HG03575 (cell line): ENCODE measurements around the gene NOP53.
"Not testable (repeated sequence)": the region's sequence is repeated elsewhere in the genome, so short reads cannot be mapped to it uniquely, and the experiment has no call there.

ENCODE experiments used
- ATAC-seq: cut with Tn5 transposase; IDR thresholded peaks from one replicate; pipeline ENCODE4 v1.9.1; 2021; ENCODE audit not compliant: unreplicated experiment, insufficient number of reproducible peaks, low FRiP score; ENCODE audit errors: extremely low read depth

NOP53 gene

GRCh38 chr19:47714855-47715254 is 30.5 kb upstream of the NOP53 start:
- ATAC-seq: not testable (repeated sequence)

- ATAC-seq: no peak
Observed at GRCh38 chr19:47716270-47716937, 28.9 kb upstream of the NOP53 start.

GRCh38 chr19:47718415-47719046 is 26.8 kb upstream of the NOP53 start:
- not testable (repeated sequence) for ATAC-seq

GRCh38 chr19:47719047-47719859 is 26.1 kb upstream of the NOP53 start:
- ATAC-seq: no peak

DNA sequence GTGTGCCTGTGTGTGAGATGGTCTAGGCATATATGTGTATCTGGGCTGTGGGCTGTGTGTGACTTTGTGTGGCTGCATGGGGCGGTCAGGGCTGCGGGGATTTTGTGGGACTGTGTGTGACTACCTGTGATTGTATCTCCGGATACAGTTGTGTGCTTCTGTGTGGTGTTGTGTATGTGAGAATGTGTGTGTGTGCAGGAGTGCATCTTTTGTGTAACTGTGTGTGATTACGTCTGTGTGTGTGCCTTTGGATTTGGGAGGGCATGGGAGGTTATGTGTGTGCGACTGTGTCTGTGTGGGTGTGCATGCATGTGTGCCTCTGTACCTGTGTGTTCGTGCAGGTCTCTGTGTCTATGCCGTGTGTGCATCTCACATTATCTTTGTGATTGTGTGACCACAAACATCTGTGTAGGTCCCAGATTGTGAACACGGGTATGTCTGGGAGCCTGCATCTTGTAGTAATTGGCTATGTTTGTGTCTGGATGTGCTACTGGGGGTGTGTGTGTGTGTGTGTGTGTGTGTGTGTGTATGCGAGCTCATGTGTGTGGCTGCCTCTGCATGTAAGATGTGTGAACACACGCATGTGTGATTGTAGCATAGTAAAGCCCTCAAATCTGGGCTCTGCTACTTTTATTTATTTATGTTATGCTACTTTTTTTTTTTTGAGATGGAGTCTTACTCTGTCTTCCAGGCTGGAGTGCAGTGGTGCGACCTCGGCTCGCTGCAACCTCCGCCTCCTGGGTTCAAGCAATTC is 24.5 kb upstream of the NOP53 start:
- no peak for ATAC-seq

DNA sequence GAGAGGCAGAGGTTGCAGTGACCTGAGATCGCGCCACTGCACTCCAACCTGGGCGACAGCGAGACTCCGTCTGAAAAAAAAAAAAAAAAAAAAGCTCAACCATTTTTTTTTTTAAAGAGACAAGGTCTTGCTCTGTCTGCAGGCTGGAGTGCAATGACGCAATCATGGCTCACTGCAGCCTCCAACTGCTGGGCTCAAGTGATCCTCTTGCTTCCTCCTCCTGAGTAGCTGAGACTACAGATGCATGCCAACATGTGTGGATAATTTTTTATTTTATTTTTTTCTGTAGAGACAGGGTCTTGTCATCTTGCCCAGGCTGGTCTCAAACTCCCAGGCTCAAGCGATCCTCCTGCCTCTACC is 21.8 kb upstream of the NOP53 start:
- no peak for ATAC-seq

GRCh38 chr19:47725759-47726401 is 19.5 kb upstream of the NOP53 start:
- no peak for ATAC-seq

DNA sequence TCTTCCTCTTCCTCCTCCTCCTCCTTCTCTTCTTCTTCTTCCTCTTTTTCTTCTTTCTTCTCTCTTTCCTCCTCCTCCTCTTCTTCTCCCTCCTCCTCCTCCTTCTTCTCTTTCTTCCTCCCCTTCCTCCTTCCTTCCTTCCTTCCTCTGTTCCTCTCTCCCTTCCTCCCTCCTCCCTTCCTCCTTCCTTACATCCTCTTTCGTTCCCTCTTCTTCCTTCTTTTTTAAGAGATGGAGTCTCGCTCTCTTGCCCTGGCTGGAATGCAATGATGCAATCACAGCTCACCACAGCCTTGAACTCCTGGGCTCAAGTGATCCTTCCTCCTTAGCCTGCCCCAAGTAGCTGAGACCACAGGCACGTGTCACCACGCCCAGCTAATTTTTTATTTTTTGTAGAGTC is 18.9 kb upstream of the NOP53 start:
- no peak for ATAC-seq

DNA sequence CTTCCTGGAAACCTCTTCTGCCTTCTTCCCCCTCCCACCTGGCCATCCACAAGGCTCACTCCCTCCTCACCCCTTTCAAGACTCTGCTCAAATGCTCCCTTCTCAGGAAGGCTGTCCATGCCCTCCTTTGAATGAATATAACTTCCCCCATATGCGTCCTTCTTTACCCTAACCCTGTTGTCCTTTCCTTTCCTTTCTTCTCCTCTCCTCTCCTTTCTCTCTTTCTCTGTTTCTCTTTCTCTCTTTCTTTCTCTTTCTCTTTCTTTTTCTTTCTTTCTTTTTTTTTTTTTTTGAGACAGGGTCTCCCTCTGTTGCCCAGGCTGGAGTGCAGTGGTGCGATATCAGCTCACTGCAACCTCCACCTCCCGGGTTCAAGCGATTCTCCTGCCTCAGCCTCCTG is 17.1 kb upstream of the NOP53 start:
- ATAC-seq: not testable (repeated sequence)

DNA sequence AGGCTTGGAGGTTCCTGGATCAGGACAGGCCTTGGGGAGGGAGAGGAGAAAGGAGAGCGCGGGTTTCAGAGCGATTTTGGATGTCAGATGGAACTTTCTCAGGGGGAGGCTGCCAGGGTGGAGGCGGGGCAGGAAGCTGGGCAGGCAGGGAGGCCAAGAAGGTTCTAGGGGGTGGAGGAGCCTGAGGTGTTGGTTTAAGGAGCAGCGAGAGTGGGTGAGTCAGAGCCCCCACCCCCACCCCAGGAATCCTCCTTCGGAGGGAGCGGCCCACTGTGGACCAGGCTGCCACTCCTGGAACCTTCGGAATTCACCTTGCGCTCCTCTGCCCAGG is 15.9 kb upstream of the NOP53 start:
- no peak for ATAC-seq

- no peak for ATAC-seq
Observed at GRCh38 chr19:47729799-47730520, 15.4 kb upstream of the NOP53 start.

DNA sequence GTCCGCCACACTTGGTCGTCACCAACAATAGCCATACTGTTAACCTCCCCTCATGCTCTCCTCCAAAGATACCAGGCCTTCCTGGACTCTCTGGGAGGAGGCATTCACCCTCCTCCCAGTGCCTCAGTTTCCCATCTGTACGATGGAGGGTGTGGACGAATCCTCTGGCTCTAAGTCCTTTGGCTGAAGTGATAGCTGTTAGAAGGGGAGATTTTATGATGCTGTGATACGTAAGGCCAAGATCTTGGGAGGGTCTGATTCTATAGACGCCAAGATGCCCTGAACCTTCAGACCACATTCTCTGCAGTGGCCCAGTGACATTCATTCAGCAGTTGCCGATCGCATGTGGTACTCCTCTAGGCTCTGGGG is 14.8 kb upstream of the NOP53 start:
- no peak for ATAC-seq

GRCh38 chr19:47730910-47731309 is 14.4 kb upstream of the NOP53 start:
- ATAC-seq: no peak

DNA sequence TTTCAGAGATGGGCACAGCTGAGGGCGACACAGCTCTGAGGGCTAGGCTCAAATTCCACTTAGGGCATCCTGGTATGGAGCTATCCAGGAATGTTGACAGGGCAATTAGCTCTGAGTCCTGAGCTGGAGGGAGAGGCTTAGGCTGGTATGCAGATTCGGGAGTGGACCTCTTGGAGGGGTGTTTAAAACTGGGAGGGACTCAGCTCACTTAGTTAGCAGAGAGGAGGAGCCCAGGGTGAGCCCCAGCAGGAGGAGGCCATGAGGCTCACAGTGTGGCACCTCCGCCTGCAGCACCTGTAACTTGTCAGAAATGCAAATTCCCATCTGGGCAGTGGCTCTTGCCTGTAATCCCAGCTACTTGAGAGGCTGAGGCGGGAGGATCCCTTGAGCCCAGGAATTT is 10.2 kb upstream of the NOP53 start:
- ATAC-seq: no peak

GRCh38 chr19:47740866-47741519 is 4.4 kb upstream of the NOP53 start:
- no peak for ATAC-seq

GRCh38 chr19:47741544-47742140 is 3.7 kb upstream of the NOP53 start:
- no peak for ATAC-seq

DNA sequence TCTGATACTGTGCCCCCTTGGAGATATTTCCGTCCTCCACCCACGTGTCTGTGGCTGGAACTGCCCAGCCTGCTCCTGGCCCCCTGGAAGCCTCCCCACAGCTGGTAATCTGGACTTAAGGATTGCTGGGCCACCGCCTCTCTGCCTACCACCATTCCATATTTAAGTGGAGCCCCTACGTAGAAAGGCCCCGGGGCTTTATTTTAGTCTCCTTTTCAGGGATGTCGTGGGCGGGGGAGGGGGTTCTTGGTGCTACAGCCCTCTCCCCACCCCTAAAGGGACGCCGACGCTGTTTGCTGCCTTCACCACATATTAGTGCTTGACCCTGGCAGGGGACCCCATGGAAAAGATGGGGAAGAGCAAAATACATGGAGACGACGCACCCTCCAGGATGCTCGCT is 2.7 kb upstream of the NOP53 start:
- no peak for ATAC-seq

DNA sequence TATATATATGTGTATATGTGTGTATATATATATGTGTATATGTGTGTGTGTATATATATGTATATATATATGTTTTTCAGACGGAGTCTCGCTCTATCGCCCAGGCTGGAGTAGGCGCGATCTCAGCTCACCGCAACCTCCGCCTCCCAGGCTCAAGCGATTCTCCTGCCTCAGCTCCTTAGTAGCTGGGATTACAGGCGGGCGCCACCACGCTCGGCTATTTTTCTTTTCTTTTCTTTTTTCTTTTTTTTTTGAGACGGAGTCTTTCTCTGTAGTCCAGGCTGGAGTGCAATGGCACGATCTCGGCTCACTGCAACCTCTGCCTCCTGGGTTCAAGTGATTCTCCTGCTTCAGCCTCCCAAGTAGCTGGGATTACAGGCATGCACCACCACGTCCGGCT is 783 bp downstream of the NOP53 start:
- ATAC-seq: not testable (repeated sequence)
